Naive thymus-derived CD4-positive, alpha-beta T cell (primary cell): ENCODE measurements around the gene ZNF726. TPM values are rescaled to one million over a fixed set of nuclear protein-coding genes. Genes with fewer than 3 reads are reported as not detected.
A peak's percentile ranks its signal among the peaks of the same experiment; 100 is the strongest.
"Not testable (repeated sequence)": the region's sequence is repeated elsewhere in the genome, so short reads cannot be mapped to it uniquely, and the experiment has no call there.

Experiments
- ATAC-seq: fragments of 150-1000 bp; cut with Tn5 transposase; 2 replicates; pipeline ENCODE4 v1.10.0; 2021; ENCODE audit warnings: mild to moderate bottlenecking, moderate library complexity
- CTCF ChIA-PET: fragments of 350-600 bp; sonication (Branson Sonifier 250); formaldehyde crosslinking; loops from one replicate; lab custom pipeline; 2021; ENCODE audit warnings: antibody characterized with exemption; lab: Charles Lee
- POLR2A ChIA-PET: fragments of 350-600 bp; sonication (Branson Sonifier 250); formaldehyde crosslinking; loops from one replicate; lab custom pipeline; 2021; ENCODE audit warnings: antibody characterized with exemption, inconsistent platforms; lab: Charles Lee
- DNase-seq, 9 donors: peaks; one replicate each; pipeline versions ENCODE4 v3.0.0 to v3.0.0-alpha.2; 2020 to 2022; ENCODE audit warnings: mixed read lengths in 1 of 9
- H3K27ac ChIP-seq: one replicate; pipeline ENCODE4 v1.7.0; 2013; ENCODE audit warnings: mild to moderate bottlenecking, low read depth, low read length, moderate library complexity
- H3K27me3 ChIP-seq, 2 donors: one replicate each; pipeline ENCODE4 v1.7.0; 2013; ENCODE audit warnings: low read length in 2 of 2, mild to moderate bottlenecking in 2 of 2, moderate library complexity in 2 of 2; ENCODE audit not compliant: control insufficient read depth in 2 of 2, insufficient read depth in 2 of 2
- H3K36me3 ChIP-seq, 3 experiments: 1 replicate in 2 of 3; 2 replicates in 1 of 3; pipeline ENCODE4 v1.7.0; 2013; ENCODE audit warnings: low read length in 3 of 3, mild to moderate bottlenecking in 3 of 3, moderate library complexity in 1 of 3; ENCODE audit not compliant: insufficient read depth in 3 of 3, control insufficient read depth in 2 of 3
- H3K4me1 ChIP-seq, 2 donors: one replicate each; pipeline ENCODE4 v1.7.0; 2013; ENCODE audit warnings: low read length in 2 of 2, mild to moderate bottlenecking in 2 of 2, moderate library complexity in 1 of 2; ENCODE audit not compliant: control insufficient read depth in 2 of 2, insufficient read depth in 2 of 2
- H3K4me3 ChIP-seq: 2 replicates; pipeline ENCODE4 v1.7.0; 2013; ENCODE audit warnings: mild to moderate bottlenecking, low read length
- H3K9me3 ChIP-seq, 3 experiments: 1 replicate in 2 of 3; 2 replicates in 1 of 3; pipeline ENCODE4 v1.7.0; 2013; ENCODE audit warnings: low read length in 3 of 3; ENCODE audit not compliant: control insufficient read depth in 2 of 3
- H3K27ac Mint-ChIP-seq, 9 donors: one replicate each; pipeline ENCODE4 v1.8.0; 2020 to 2022; ENCODE audit warnings: mixed read lengths in 9 of 9, mild to moderate bottlenecking in 8 of 9, moderate library complexity in 5 of 9, inconsistent platforms in 2 of 9
- H3K27me3 Mint-ChIP-seq, 5 donors: one replicate each; pipeline ENCODE4 v1.8.0; 2021 to 2022; ENCODE audit warnings: mixed read lengths in 5 of 5, mild to moderate bottlenecking in 1 of 5
- H3K36me3 Mint-ChIP-seq, 5 donors: one replicate each; pipeline ENCODE4 v1.8.0; 2020 to 2022; ENCODE audit warnings: mixed read lengths in 5 of 5, mild to moderate bottlenecking in 3 of 5, inconsistent platforms in 1 of 5
- H3K4me1 Mint-ChIP-seq, 7 donors: one replicate each; pipeline ENCODE4 v1.8.0; 2020 to 2022; ENCODE audit warnings: mixed read lengths in 7 of 7, mild to moderate bottlenecking in 3 of 7, inconsistent platforms in 1 of 7
- H3K4me3 Mint-ChIP-seq, 10 donors: one replicate each; pipeline ENCODE4 v1.8.0; 2020 to 2022; ENCODE audit warnings: mild to moderate bottlenecking in 10 of 10, mixed read lengths in 10 of 10, moderate library complexity in 6 of 10, inconsistent platforms in 2 of 10
- H3K9me3 Mint-ChIP-seq, 11 donors: one replicate each; pipeline ENCODE4 v1.8.0; 2020 to 2022; ENCODE audit warnings: mixed read lengths in 11 of 11, mild to moderate bottlenecking in 4 of 11, inconsistent platforms in 1 of 11, moderate library complexity in 1 of 11
- intact Hi-C, 2 donors: fragments of 100-400 bp; cut with micrococcal nuclease; formaldehyde crosslinking; loops; one replicate each; pipeline ENCODE4 v1.15.1; 2023
- polyA plus RNA-seq, 2 donors: library from polyadenylated mRNA; unstranded; fragments of 300-500 nt; fragmentation: Illumina TruSeq; gene quantifications; one replicate each; pipeline ENCODE4 v1.2.3, GENCODE V29; 2021
- total RNA-seq, 6 experiments: library from RNA in 5 of 6; stranded (reverse) in 5 of 6; gene quantifications; 1 replicate in 5 of 6; 2 replicates in 1 of 6; pipeline ENCODE4 v1.2.3 and lab custom pipeline; 2021 to 2026

ZNF726 gene
- total and polyA plus RNA-seq, 7 experiments from 2014 or later = 2.1 to 6.8 (median 3.3) TPM

- Histone ChIP-seq H3K36me3 (no peaks in the 10 kb centered on the region), H3K4me3 (no peak overlapping the region), H3K27me3 (no peaks in the 10 kb centered on the region), H3K9me3 (no peaks in the 10 kb centered on the region), H3K4me1 (no peaks in the 10 kb centered on the region), H3K27ac (no peak overlapping the region)
- Mint-ChIP-seq H3K9me3 (peaks cover 0 to 37% (median 9%) of the 10 kb centered on the region in 11 donors), H3K4me1 (no peaks in the 10 kb centered on the region), H3K27me3 (no peaks in the 10 kb centered on the region), H3K4me3 (no peak overlapping the region), H3K27ac (no peak overlapping the region), H3K36me3 (peaks cover 0 to 5% (median 2%) of the 10 kb centered on the region in 5 donors)
- DNase-seq (no peak), ATAC-seq (no peak)
- CTCF ChIA-PET = no interaction called here
- POLR2A ChIA-PET = no interaction called here
- intact Hi-C loops = no loop called here
These were observed 41.4 kb downstream of the ZNF726 start for GRCh38 chr19:23956051-23956450.

- ChIA-PET CTCF (no interaction called here), POLR2A (no interaction called here)
- H3K4me1 Mint-ChIP-seq = no peaks in the 10 kb centered on the region
- H3K27me3 Mint-ChIP-seq = no peaks in the 10 kb centered on the region
- no peak overlapping the region for H3K4me3 Mint-ChIP-seq
- Histone ChIP-seq H3K36me3 (no peaks in the 10 kb centered on the region), H3K4me3 (no peak overlapping the region), H3K9me3 (no peaks in the 10 kb centered on the region), H3K4me1 (no peaks in the 10 kb centered on the region), H3K27me3 (no peaks in the 10 kb centered on the region), H3K27ac (no peak overlapping the region)
- peaks cover 0 to 10% (median 4%) of the 10 kb centered on the region in 5 donors for H3K36me3 Mint-ChIP-seq
- no peak overlapping the region for H3K27ac Mint-ChIP-seq
- ATAC-seq (no peak), DNase-seq (no peak)
- peaks cover 1 to 41% (median 13%) of the 10 kb centered on the region in 11 donors for H3K9me3 Mint-ChIP-seq
- intact Hi-C loops = no loop called here
These were observed 43.1 kb downstream of the ZNF726 start for GRCh38 chr19:23957660-23958281.

GRCh38 chr19:23963396-23963795 is 48.7 kb downstream of the ZNF726 start:
- H3K9me3 ChIP-seq, H3K36me3 ChIP-seq, H3K4me3 Mint-ChIP-seq, H3K4me1 Mint-ChIP-seq, H3K36me3 Mint-ChIP-seq, H3K4me3 ChIP-seq, H3K27ac Mint-ChIP-seq, intact Hi-C loops, H3K27me3 ChIP-seq, POLR2A ChIA-PET, H3K27ac ChIP-seq, H3K4me1 ChIP-seq, ATAC-seq, CTCF ChIA-PET, DNase-seq: not testable (repeated sequence)
- Mint-ChIP-seq H3K27me3 (peaks cover 0 to 17% (median 14%) of the 10 kb centered on the region in 5 donors), H3K9me3 (peaks cover 8 to 43% (median 26%) of the 10 kb centered on the region in 11 donors)

GRCh38 chr19:23963881-23964280 is 49.2 kb downstream of the ZNF726 start:
- H3K4me3 ChIP-seq, H3K9me3 ChIP-seq, H3K4me1 Mint-ChIP-seq, DNase-seq, H3K4me1 ChIP-seq, ATAC-seq, H3K27ac Mint-ChIP-seq, H3K27ac ChIP-seq, H3K27me3 ChIP-seq, H3K36me3 Mint-ChIP-seq, intact Hi-C loops, H3K36me3 ChIP-seq, H3K4me3 Mint-ChIP-seq, POLR2A ChIA-PET, CTCF ChIA-PET: not testable (repeated sequence)
- Mint-ChIP-seq H3K9me3 (peaks cover 8 to 39% (median 26%) of the 10 kb centered on the region in 11 donors), H3K27me3 (peaks cover 0 to 22% (median 18%) of the 10 kb centered on the region in 5 donors)

GRCh38 chr19:23964334-23964733 is 49.6 kb downstream of the ZNF726 start:
- H3K36me3 Mint-ChIP-seq, H3K4me1 ChIP-seq, H3K9me3 ChIP-seq, H3K4me3 ChIP-seq, H3K27me3 ChIP-seq, intact Hi-C loops, H3K27ac Mint-ChIP-seq, H3K27ac ChIP-seq, H3K4me1 Mint-ChIP-seq, H3K36me3 ChIP-seq, H3K4me3 Mint-ChIP-seq, DNase-seq, POLR2A ChIA-PET, CTCF ChIA-PET, ATAC-seq: not testable (repeated sequence)
- H3K9me3 Mint-ChIP-seq = peaks cover 8 to 38% (median 26%) of the 10 kb centered on the region in 11 donors
- peaks cover 0 to 26% (median 20%) of the 10 kb centered on the region in 5 donors for H3K27me3 Mint-ChIP-seq

- H3K9me3 ChIP-seq = no peaks in the 10 kb centered on the region
- intact Hi-C loops = no loop called here
- no peaks in the 10 kb centered on the region for H3K36me3 ChIP-seq
- no peak for ATAC-seq
- H3K27ac ChIP-seq = no peak overlapping the region
- no peak overlapping the region for H3K4me3 ChIP-seq
- Mint-ChIP-seq H3K27me3 (peaks cover 0 to 53% (median 48%) of the 10 kb centered on the region in 5 donors), H3K4me3 (no peak overlapping the region), H3K4me1 (peaks cover 0 to 10% (median 5%) of the 10 kb centered on the region in 7 donors), H3K9me3 (peaks cover 0 to 29% (median 8%) of the 10 kb centered on the region in 11 donors), H3K27ac (no peak overlapping the region), H3K36me3 (peaks cover 0 to 6% (median 4%) of the 10 kb centered on the region in 5 donors)
- ChIA-PET POLR2A (no interaction called here), CTCF (no interaction called here)
- DNase-seq = no peak
- H3K27me3 ChIP-seq = no peaks in the 10 kb centered on the region
- no peaks in the 10 kb centered on the region for H3K4me1 ChIP-seq
These were observed 54.9 kb downstream of the ZNF726 start for GRCh38 chr19:23969630-23970029.

GRCh38 chr19:23971598-23971997 is 56.9 kb downstream of the ZNF726 start:
- peaks cover 0 to 4% (median 3%) of the 10 kb centered on the region in 5 donors for H3K36me3 Mint-ChIP-seq
- H3K4me3 ChIP-seq = no peak overlapping the region
- no peak overlapping the region for H3K27ac Mint-ChIP-seq
- H3K27me3 Mint-ChIP-seq = peaks cover 0 to 46% (median 39%) of the 10 kb centered on the region in 5 donors
- no peaks in the 10 kb centered on the region for H3K27me3 ChIP-seq
- H3K4me1 Mint-ChIP-seq = peaks cover 0 to 10% (median 5%) of the 10 kb centered on the region in 7 donors
- no peaks in the 10 kb centered on the region for H3K4me1 ChIP-seq
- intact Hi-C loops = no loop called here
- DNase-seq = no peak
- ChIA-PET POLR2A (no interaction called here), CTCF (no interaction called here)
- H3K4me3 Mint-ChIP-seq = peak overlapping the region in 3 of 10 donors; percentile 30 to 43 (median 40)
- peaks cover 0 to 33% (median 2%) of the 10 kb centered on the region in 11 donors for H3K9me3 Mint-ChIP-seq
- H3K9me3 ChIP-seq = no peaks in the 10 kb centered on the region
- no peaks in the 10 kb centered on the region for H3K36me3 ChIP-seq
- no peak for ATAC-seq
- H3K27ac ChIP-seq = no peak overlapping the region
